Measurements from ENCODE around the gene TENT5C. TPM values are rescaled to one million over a fixed set of nuclear protein-coding genes. Genes with fewer than 3 reads are reported as not detected.

Gene TENT5C
- total RNA-seq, 1 experiment from 2014 or later: 1.4 TPM

GRCh38 chr1:117591252-117591651, 14.6 kb upstream of the TENT5C start:
- CTCF ChIA-PET: interaction anchor here (0.7 to 0.8 kb wide), 2 partner anchors 56 to 71 kb away, joined by 3 to 6 read pairs; no protein-coding TSS in a partner anchor
- TF ChIP-seq TCF7 (CRISPR knock-in tag; IDR thresholded peaks at IDR 0.05; ENCODE audit: low read depth): no peak
- no peak for TF ChIP-seq OVOL2 (CRISPR knock-in tag; IDR thresholded peaks at IDR 0.05; ENCODE audit: borderline replicate concordance)
- TF ChIP-seq ETV6 (CRISPR knock-in tag; IDR thresholded peaks at IDR 0.05): no peak
- TF ChIP-seq ZNF281 (CRISPR knock-in tag; IDR thresholded peaks at IDR 0.05): no peak
- no peak for TF ChIP-seq E2F5 (CRISPR knock-in tag; IDR thresholded peaks at IDR 0.05)
- no peak for TF ChIP-seq GRHL2 (CRISPR knock-in tag; IDR thresholded peaks at IDR 0.05; ENCODE audit: insufficient replicate concordance, severe bottlenecking)
- no peak for TF ChIP-seq MYBL2 (CRISPR knock-in tag; IDR thresholded peaks at IDR 0.05)
- no peak for TF ChIP-seq USF2 (CRISPR knock-in tag; IDR thresholded peaks at IDR 0.05)
- TF ChIP-seq USF1 (CRISPR knock-in tag; IDR thresholded peaks at IDR 0.05): no peak
- no peak for TF ChIP-seq JAZF1 (CRISPR knock-in tag; IDR thresholded peaks at IDR 0.05)
- TF ChIP-seq ZMAT4 (CRISPR knock-in tag; IDR thresholded peaks at IDR 0.05): no peak
- no peak for TF ChIP-seq ZSCAN18 (CRISPR knock-in tag; IDR thresholded peaks at IDR 0.05)
- no peak for TF ChIP-seq IRF2 (CRISPR knock-in tag; IDR thresholded peaks at IDR 0.05; ENCODE audit: borderline replicate concordance, low read depth)
- no peak for TF ChIP-seq RELA (CRISPR knock-in tag; IDR thresholded peaks at IDR 0.05; ENCODE audit: borderline replicate concordance)
- ATAC-seq (no peak), DNase-seq (ENCODE audit: low spot score) (no peak)
- POLR2A ChIA-PET: no interaction called here
- Mint-ChIP-seq H3K36me3 (no peaks in the 10 kb centered on the region), H3K4me1 (peaks cover 7% of the 10 kb centered on the region; the same call in 1 of the 2 replicates), H3K27ac (no peak overlapping the region), H3K9me3 (no peaks in the 10 kb centered on the region), H3K4me3 (no peak overlapping the region), H3K27me3 (ENCODE audit: low read depth) (no peaks in the 10 kb centered on the region)

GRCh38 chr1:117592155-117592554, 13.7 kb upstream of the TENT5C start:
- no peak for ATAC-seq
- Mint-ChIP-seq H3K27me3 (ENCODE audit: low read depth) (no peaks in the 10 kb centered on the region), H3K4me1 (peaks cover 7% of the 10 kb centered on the region; the same call in 1 of the 2 replicates), H3K27ac (no peak overlapping the region), H3K9me3 (no peaks in the 10 kb centered on the region), H3K36me3 (no peaks in the 10 kb centered on the region), H3K4me3 (no peak overlapping the region)
- ChIA-PET POLR2A (no interaction called here), CTCF (no interaction called here)
- no peak for DNase-seq (ENCODE audit: low spot score)
- TF ChIP-seq ZNF317 (CRISPR knock-in tag; IDR thresholded peaks at IDR 0.05; ENCODE audit: borderline replicate concordance, low read depth): no peak
- no peak for TF ChIP-seq ZNF219 (CRISPR knock-in tag; IDR thresholded peaks at IDR 0.05; ENCODE audit: borderline replicate concordance)
- no peak for TF ChIP-seq EMX1 (CRISPR knock-in tag; IDR thresholded peaks at IDR 0.05)
- no peak for TF ChIP-seq IRF1 (CRISPR knock-in tag; IDR thresholded peaks at IDR 0.05)
